ENCODE data around the gene PPP1R12A. TPM values are rescaled to one million over a fixed set of nuclear protein-coding genes. Genes with fewer than 3 reads are reported as not detected.

The PPP1R12A gene
- total and polyA plus RNA-seq, 10 donors: 14.4 to 141 (median 103) TPM

DNA sequence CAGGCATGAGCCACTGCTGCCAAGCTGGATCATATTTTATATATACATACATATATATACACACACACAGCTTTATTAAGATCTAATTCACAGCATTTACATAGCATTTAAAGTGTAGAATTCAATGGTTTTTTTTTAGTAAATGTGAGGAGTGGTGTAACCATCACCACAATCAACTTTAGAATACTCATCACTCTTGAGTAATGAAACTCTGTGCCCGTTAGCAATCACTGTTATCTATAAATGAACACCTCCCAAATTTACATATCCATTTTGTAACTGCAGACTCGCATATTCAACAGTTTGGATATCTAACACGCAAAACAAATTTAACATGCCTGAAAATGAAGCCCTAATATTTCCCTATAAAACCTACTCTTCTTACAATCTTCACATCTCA is 90.9 kb downstream of the PPP1R12A start:
- intact Hi-C loops (cut with DNase I; ENCODE audit: low total_unique reads): no loop called here
- Histone ChIP-seq H3K9me3 (peaks cover 0 to 15% (median 8%) of the 10 kb centered on the region in 8 donors), H3K4me3 (no peak overlapping the region), H3K4me1 (peaks cover 4 to 54% (median 21%) of the 10 kb centered on the region in 6 donors), H3K27ac (no peak overlapping the region), H3K27me3 (replicated peaks in 1 of 7) (no peaks in the 10 kb centered on the region), H3K36me3 (peaks cover 2 to 64% (median 29%) of the 10 kb centered on the region in 6 donors)
- no peak for DNase-seq
- WGBS, 5 donors: 91 to 98% (median 95%) methylated on average over 3 of the region's 3 CpGs
- TF ChIP-seq CTCF (IDR thresholded peaks at IDR 0.05 in 8 of 11, conservative IDR thresholded peaks at IDR 0.05 in 3 of 11): no peak
- TF ChIP-seq POLR2A (IDR thresholded peaks at IDR 0.05): no peak
- no peak for TF ChIP-seq POLR2AphosphoS5 (IDR thresholded peaks at IDR 0.05)

GRCh38 chr12:79842630-79843029 is 92.3 kb downstream of the PPP1R12A start:
- Histone ChIP-seq H3K27ac (no peak overlapping the region), H3K9me3 (peaks cover 4 to 28% (median 20%) of the 10 kb centered on the region in 8 donors), H3K4me1 (peaks cover 0 to 40% (median 7%) of the 10 kb centered on the region in 6 donors), H3K4me3 (no peak overlapping the region), H3K36me3 (peaks cover 2 to 78% (median 34%) of the 10 kb centered on the region in 6 donors), H3K27me3 (replicated peaks in 1 of 7) (no peaks in the 10 kb centered on the region)
- intact Hi-C loops (cut with DNase I; ENCODE audit: low total_unique reads): no loop called here
- no peak for TF ChIP-seq POLR2AphosphoS5 (IDR thresholded peaks at IDR 0.05)
- TF ChIP-seq CTCF (IDR thresholded peaks at IDR 0.05 in 8 of 11, conservative IDR thresholded peaks at IDR 0.05 in 3 of 11): no peak
- TF ChIP-seq POLR2A (IDR thresholded peaks at IDR 0.05): no peak
- WGBS, 5 donors: 90 to 100% (median 94%) methylated on average over 2 of the region's 2 CpGs
- no peak for DNase-seq

DNA sequence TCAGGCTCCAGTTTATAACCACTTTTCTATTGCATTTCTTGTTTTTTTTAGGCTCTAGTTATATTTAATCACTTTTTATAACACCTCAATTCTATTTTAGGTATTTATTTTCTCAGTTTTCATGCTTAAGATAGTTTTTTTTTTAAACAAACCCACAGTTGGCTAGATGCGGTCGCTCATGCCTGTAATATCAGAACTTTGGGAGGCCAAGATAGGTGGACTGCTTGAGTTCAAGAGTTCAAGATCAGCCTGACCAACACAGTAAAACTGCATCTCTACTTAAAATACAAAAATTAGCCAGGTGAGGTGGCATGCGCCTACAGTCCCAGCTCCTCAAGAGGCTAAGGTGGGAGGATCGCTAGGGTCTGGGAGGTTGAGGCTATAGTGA is 93.0 kb downstream of the PPP1R12A start:
- Histone ChIP-seq H3K4me3 (no peak overlapping the region), H3K27me3 (replicated peaks in 1 of 7) (no peaks in the 10 kb centered on the region), H3K27ac (no peak overlapping the region), H3K9me3 (peaks cover 4 to 31% (median 20%) of the 10 kb centered on the region in 8 donors), H3K36me3 (peaks cover 2 to 79% (median 34%) of the 10 kb centered on the region in 6 donors), H3K4me1 (peaks cover 0 to 34% (median 5%) of the 10 kb centered on the region in 6 donors)
- 61 to 95% (median 71%) methylated on average over 4 of the region's 4 CpGs for WGBS, 5 donors
- no peak for DNase-seq
- TF ChIP-seq CTCF (IDR thresholded peaks at IDR 0.05 in 8 of 11, conservative IDR thresholded peaks at IDR 0.05 in 3 of 11): no peak
- no peak for TF ChIP-seq POLR2AphosphoS5 (IDR thresholded peaks at IDR 0.05)
- TF ChIP-seq POLR2A (IDR thresholded peaks at IDR 0.05): no peak
- intact Hi-C loops (cut with DNase I; ENCODE audit: low total_unique reads): no loop called here

- Histone ChIP-seq H3K4me3 (no peak overlapping the region), H3K4me1 (peaks cover 0 to 39% (median 5%) of the 10 kb centered on the region in 6 donors), H3K36me3 (peaks cover 2 to 79% (median 34%) of the 10 kb centered on the region in 6 donors), H3K27ac (peak overlapping the region in 1 of 8 donors; percentile 1), H3K27me3 (replicated peaks in 1 of 7) (no peaks in the 10 kb centered on the region), H3K9me3 (peaks cover 4 to 31% (median 20%) of the 10 kb centered on the region in 8 donors)
- TF ChIP-seq POLR2A (IDR thresholded peaks at IDR 0.05): no peak
- no peak for TF ChIP-seq POLR2AphosphoS5 (IDR thresholded peaks at IDR 0.05)
- no peak for TF ChIP-seq CTCF (IDR thresholded peaks at IDR 0.05 in 8 of 11, conservative IDR thresholded peaks at IDR 0.05 in 3 of 11)
- intact Hi-C loops (cut with DNase I; ENCODE audit: low total_unique reads): no loop called here
- 61 to 90% (median 84%) methylated on average over 4 of the region's 4 CpGs for WGBS, 5 donors
- no peak for DNase-seq
Measured at GRCh38 chr12:79841248-79841877, 93.5 kb downstream of the PPP1R12A start.
